Measurements from ENCODE around the gene TMEM87A.

TMEM87A gene

GRCh38 chr15:42213511-42213910 is 59.7 kb downstream of the TMEM87A start:
- no peaks in the 10 kb centered on the region for H3K27me3 ChIP-seq (ENCODE audit: control insufficient read depth in 1 of 2, insufficient read depth in 2 of 2, low read length in 2 of 2)
- H3K9me3 ChIP-seq (ENCODE audit: control insufficient read depth in 1 of 2, low read length in 2 of 2): no peaks in the 10 kb centered on the region
- no peak overlapping the region for H3K9ac ChIP-seq (ENCODE audit: low read depth in 1 of 2, low read length in 2 of 2)
- H3K36me3 ChIP-seq (ENCODE audit: control insufficient read depth in 1 of 2, insufficient read depth in 2 of 2, low read length in 2 of 2): peaks cover 21 to 65% of the 10 kb centered on the region in 2 donors
- H3K27ac ChIP-seq (ENCODE audit: low read depth, low read length): no peak overlapping the region
- no peak overlapping the region for H3K4me3 ChIP-seq (ENCODE audit: low read depth in 1 of 2, low read length in 2 of 2)
- H3K4me1 ChIP-seq (ENCODE audit: control insufficient read depth in 1 of 2, insufficient read depth in 2 of 2, low read length in 2 of 2): peaks cover 0 to under 1% of the 10 kb centered on the region in 2 donors

GRCh38 chr15:42210696-42211095 is 62.5 kb downstream of the TMEM87A start:
- no peaks in the 10 kb centered on the region for H3K27me3 ChIP-seq (ENCODE audit: control insufficient read depth in 1 of 2, insufficient read depth in 2 of 2, low read length in 2 of 2)
- no peaks in the 10 kb centered on the region for H3K9me3 ChIP-seq (ENCODE audit: control insufficient read depth in 1 of 2, low read length in 2 of 2)
- H3K9ac ChIP-seq (ENCODE audit: low read depth in 1 of 2, low read length in 2 of 2): no peak overlapping the region
- H3K27ac ChIP-seq (ENCODE audit: low read depth, low read length): no peak overlapping the region
- H3K4me1 ChIP-seq (ENCODE audit: control insufficient read depth in 1 of 2, insufficient read depth in 2 of 2, low read length in 2 of 2): peaks cover 11 to 14% of the 10 kb centered on the region in 2 donors
- H3K36me3 ChIP-seq (ENCODE audit: control insufficient read depth in 1 of 2, insufficient read depth in 2 of 2, low read length in 2 of 2): peaks cover 13 to 43% of the 10 kb centered on the region in 2 donors
- no peak overlapping the region for H3K4me3 ChIP-seq (ENCODE audit: low read depth in 1 of 2, low read length in 2 of 2)

GRCh38 chr15:42207674-42208579 is 65.3 kb downstream of the TMEM87A start, which contains the start of gene VPS39:
Gene VPS39, minus strand, starts transcription at chr15:42208304. Its CDS starts 151 bp downstream, at chr15:42208153.
- Histone ChIP-seq H3K36me3 (ENCODE audit: control insufficient read depth in 1 of 2, insufficient read depth in 2 of 2, low read length in 2 of 2) (peaks cover 3 to 32% of the 10 kb centered on the region in 2 donors), H3K4me1 (ENCODE audit: control insufficient read depth in 1 of 2, insufficient read depth in 2 of 2, low read length in 2 of 2) (peaks cover 11 to 14% of the 10 kb centered on the region in 2 donors), H3K9me3 (ENCODE audit: control insufficient read depth in 1 of 2, low read length in 2 of 2) (no peaks in the 10 kb centered on the region), H3K27ac (ENCODE audit: low read depth, low read length) (peak within 1 kb of the TSS; percentile 32), H3K27me3 (ENCODE audit: control insufficient read depth in 1 of 2, insufficient read depth in 2 of 2, low read length in 2 of 2) (no peaks in the 10 kb centered on the region), H3K9ac (ENCODE audit: low read depth in 1 of 2, low read length in 2 of 2) (peak within 1 kb of the TSS; percentile 90 to 93), H3K4me3 (ENCODE audit: low read depth in 1 of 2, low read length in 2 of 2) (peak within 1 kb of the TSS; percentile 97 to 98)

GRCh38 chr15:42206406-42206805 is 66.8 kb downstream of the TMEM87A start:
- Histone ChIP-seq H3K9ac (ENCODE audit: low read depth in 1 of 2, low read length in 2 of 2) (no peak overlapping the region), H3K4me1 (ENCODE audit: control insufficient read depth in 1 of 2, insufficient read depth in 2 of 2, low read length in 2 of 2) (peaks cover 11 to 14% of the 10 kb centered on the region in 2 donors), H3K27ac (ENCODE audit: low read depth, low read length) (no peak overlapping the region), H3K9me3 (ENCODE audit: control insufficient read depth in 1 of 2, low read length in 2 of 2) (no peaks in the 10 kb centered on the region), H3K27me3 (ENCODE audit: control insufficient read depth in 1 of 2, insufficient read depth in 2 of 2, low read length in 2 of 2) (no peaks in the 10 kb centered on the region), H3K36me3 (ENCODE audit: control insufficient read depth in 1 of 2, insufficient read depth in 2 of 2, low read length in 2 of 2) (peaks cover 0 to 28% of the 10 kb centered on the region in 2 donors), H3K4me3 (ENCODE audit: low read depth in 1 of 2, low read length in 2 of 2) (no peak overlapping the region)

- Histone ChIP-seq H3K9me3 (ENCODE audit: control insufficient read depth in 1 of 2, low read length in 2 of 2) (no peaks in the 10 kb centered on the region), H3K27ac (ENCODE audit: low read depth, low read length) (no peak overlapping the region), H3K36me3 (ENCODE audit: control insufficient read depth in 1 of 2, insufficient read depth in 2 of 2, low read length in 2 of 2) (peaks cover 9 to 20% of the 10 kb centered on the region in 2 donors), H3K4me1 (ENCODE audit: control insufficient read depth in 1 of 2, insufficient read depth in 2 of 2, low read length in 2 of 2) (peaks cover 11 to 14% of the 10 kb centered on the region in 2 donors), H3K9ac (ENCODE audit: low read depth in 1 of 2, low read length in 2 of 2) (no peak overlapping the region), H3K4me3 (ENCODE audit: low read depth in 1 of 2, low read length in 2 of 2) (no peak overlapping the region), H3K27me3 (ENCODE audit: control insufficient read depth in 1 of 2, insufficient read depth in 2 of 2, low read length in 2 of 2) (no peaks in the 10 kb centered on the region)
Observed at GRCh38 chr15:42203891-42204290, 69.3 kb downstream of the TMEM87A start.

GRCh38 chr15:42202653-42203052 is 70.6 kb downstream of the TMEM87A start:
- Histone ChIP-seq H3K9ac (ENCODE audit: low read depth in 1 of 2, low read length in 2 of 2) (no peak overlapping the region), H3K36me3 (ENCODE audit: control insufficient read depth in 1 of 2, insufficient read depth in 2 of 2, low read length in 2 of 2) (peaks cover 9 to 30% of the 10 kb centered on the region in 2 donors), H3K4me1 (ENCODE audit: control insufficient read depth in 1 of 2, insufficient read depth in 2 of 2, low read length in 2 of 2) (peaks cover 7 to 14% of the 10 kb centered on the region in 2 donors), H3K27ac (ENCODE audit: low read depth, low read length) (no peak overlapping the region), H3K27me3 (ENCODE audit: control insufficient read depth in 1 of 2, insufficient read depth in 2 of 2, low read length in 2 of 2) (no peaks in the 10 kb centered on the region), H3K4me3 (ENCODE audit: low read depth in 1 of 2, low read length in 2 of 2) (no peak overlapping the region), H3K9me3 (ENCODE audit: control insufficient read depth in 1 of 2, low read length in 2 of 2) (no peaks in the 10 kb centered on the region)

GRCh38 chr15:42201801-42202200 is 71.4 kb downstream of the TMEM87A start:
- H3K9ac ChIP-seq (ENCODE audit: low read depth in 1 of 2, low read length in 2 of 2): no peak overlapping the region
- peaks cover under 1 to 7% of the 10 kb centered on the region in 2 donors for H3K4me1 ChIP-seq (ENCODE audit: control insufficient read depth in 1 of 2, insufficient read depth in 2 of 2, low read length in 2 of 2)
- H3K27me3 ChIP-seq (ENCODE audit: control insufficient read depth in 1 of 2, insufficient read depth in 2 of 2, low read length in 2 of 2): no peaks in the 10 kb centered on the region
- H3K27ac ChIP-seq (ENCODE audit: low read depth, low read length): no peak overlapping the region
- peaks cover 9 to 33% of the 10 kb centered on the region in 2 donors for H3K36me3 ChIP-seq (ENCODE audit: control insufficient read depth in 1 of 2, insufficient read depth in 2 of 2, low read length in 2 of 2)
- H3K9me3 ChIP-seq (ENCODE audit: control insufficient read depth in 1 of 2, low read length in 2 of 2): no peaks in the 10 kb centered on the region
- H3K4me3 ChIP-seq (ENCODE audit: low read depth in 1 of 2, low read length in 2 of 2): no peak overlapping the region

- Histone ChIP-seq H3K27me3 (ENCODE audit: control insufficient read depth in 1 of 2, insufficient read depth in 2 of 2, low read length in 2 of 2) (no peaks in the 10 kb centered on the region), H3K4me1 (ENCODE audit: control insufficient read depth in 1 of 2, insufficient read depth in 2 of 2, low read length in 2 of 2) (no peaks in the 10 kb centered on the region), H3K4me3 (ENCODE audit: low read depth in 1 of 2, low read length in 2 of 2) (no peak overlapping the region), H3K9me3 (ENCODE audit: control insufficient read depth in 1 of 2, low read length in 2 of 2) (no peaks in the 10 kb centered on the region), H3K36me3 (ENCODE audit: control insufficient read depth in 1 of 2, insufficient read depth in 2 of 2, low read length in 2 of 2) (peaks cover 9 to 33% of the 10 kb centered on the region in 2 donors), H3K27ac (ENCODE audit: low read depth, low read length) (no peak overlapping the region), H3K9ac (ENCODE audit: low read depth in 1 of 2, low read length in 2 of 2) (no peak overlapping the region)
Observed at GRCh38 chr15:42199126-42199525, 74.1 kb downstream of the TMEM87A start.

- no peaks in the 10 kb centered on the region for H3K4me1 ChIP-seq (ENCODE audit: control insufficient read depth in 1 of 2, insufficient read depth in 2 of 2, low read length in 2 of 2)
Observed at GRCh38 chr15:42198516-42198915, 74.7 kb downstream of the TMEM87A start.

GRCh38 chr15:42194513-42194912 is 78.7 kb downstream of the TMEM87A start:
- Histone ChIP-seq H3K4me3 (ENCODE audit: low read depth in 1 of 2, low read length in 2 of 2) (no peak overlapping the region), H3K27me3 (ENCODE audit: control insufficient read depth in 1 of 2, insufficient read depth in 2 of 2, low read length in 2 of 2) (no peaks in the 10 kb centered on the region), H3K36me3 (ENCODE audit: control insufficient read depth in 1 of 2, insufficient read depth in 2 of 2, low read length in 2 of 2) (peaks cover 25 to 44% of the 10 kb centered on the region in 2 donors), H3K9ac (ENCODE audit: low read depth in 1 of 2, low read length in 2 of 2) (no peak overlapping the region), H3K27ac (ENCODE audit: low read depth, low read length) (no peak overlapping the region), H3K4me1 (ENCODE audit: control insufficient read depth in 1 of 2, insufficient read depth in 2 of 2, low read length in 2 of 2) (no peaks in the 10 kb centered on the region), H3K9me3 (ENCODE audit: control insufficient read depth in 1 of 2, low read length in 2 of 2) (no peaks in the 10 kb centered on the region)

More at GRCh38 chr15:42198516-42198915, 74.7 kb downstream of the TMEM87A start:
- Histone ChIP-seq H3K36me3 (ENCODE audit: control insufficient read depth in 1 of 2, insufficient read depth in 2 of 2, low read length in 2 of 2) (peaks cover 9 to 28% of the 10 kb centered on the region in 2 donors), H3K27me3 (ENCODE audit: control insufficient read depth in 1 of 2, insufficient read depth in 2 of 2, low read length in 2 of 2) (no peaks in the 10 kb centered on the region), H3K4me3 (ENCODE audit: low read depth in 1 of 2, low read length in 2 of 2) (no peak overlapping the region), H3K9ac (ENCODE audit: low read depth in 1 of 2, low read length in 2 of 2) (no peak overlapping the region), H3K9me3 (ENCODE audit: control insufficient read depth in 1 of 2, low read length in 2 of 2) (no peaks in the 10 kb centered on the region), H3K27ac (ENCODE audit: low read depth, low read length) (no peak overlapping the region)
